GM12891 (cell line): Measurements from ENCODE around the gene FOXP4.

Experiments
- DNase-seq: peaks from one replicate; pipeline ENCODE4 v3.0.0; 2011; ENCODE audit warnings: low spot score; ENCODE audit not compliant: insufficient read length
- FAIRE-seq: peaks from 2 replicates; lab custom pipeline; 2011; peaks lifted over from hg19 to GRCh38; lab: Jason Lieb, UNC
- PAX5 ChIP-seq: IDR thresholded peaks from 2 replicates; pipeline ENCODE4 v1.6.1; 2011; ENCODE audit warnings: low read length, moderate library complexity, mild to moderate bottlenecking; ENCODE audit not compliant: insufficient read depth, severe bottlenecking
- POLR2A ChIP-seq: IDR thresholded peaks from 2 replicates; pipeline ENCODE4 v1.6.1; 2011; ENCODE audit warnings: low read depth, low read length, control low read depth
- POLR2AphosphoS5 ChIP-seq: IDR thresholded peaks from 2 replicates; pipeline ENCODE4 v1.6.1; 2011; ENCODE audit warnings: low read depth, low read length, control low read depth
- POU2F2 ChIP-seq: IDR thresholded peaks from 2 replicates; pipeline ENCODE4 v1.6.1; 2011; ENCODE audit warnings: low read depth, mild to moderate bottlenecking, control low read depth, low read length, moderate library complexity
- SPI1 ChIP-seq: IDR thresholded peaks from 2 replicates; pipeline ENCODE4 v1.6.1; 2011; ENCODE audit warnings: low read depth, low read length, control low read depth
- TAF1 ChIP-seq: IDR thresholded peaks from 2 replicates; pipeline ENCODE4 v1.6.1; 2011; ENCODE audit warnings: low read depth, low read length, control low read depth

FOXP4 gene

DNA sequence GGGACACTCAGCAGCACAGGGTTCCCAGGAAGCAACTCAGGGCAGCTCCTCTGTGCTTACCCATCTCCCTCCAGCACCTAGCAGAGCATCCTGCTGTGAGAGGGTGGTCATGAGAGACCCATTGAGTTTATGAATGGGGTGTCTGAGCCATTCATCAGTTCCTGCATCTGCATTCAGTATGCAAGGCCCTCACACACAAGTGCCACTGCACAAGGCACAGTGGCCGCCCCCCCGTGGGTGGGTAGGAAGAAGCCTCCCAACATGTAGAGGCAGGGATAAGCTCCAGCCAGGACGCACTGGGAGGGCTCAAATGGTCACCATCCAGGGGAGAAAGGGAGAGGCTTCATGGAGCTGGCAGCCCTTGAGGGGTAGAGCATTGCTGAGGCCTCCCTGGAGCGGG is 43.0 kb downstream of the FOXP4 start:
- TF ChIP-seq PAX5 (no peak), POLR2AphosphoS5 (no peak), POU2F2 (no peak), SPI1 (no peak), TAF1 (no peak), POLR2A (no peak)
- FAIRE-seq (no peak), DNase-seq (no peak)

DNA sequence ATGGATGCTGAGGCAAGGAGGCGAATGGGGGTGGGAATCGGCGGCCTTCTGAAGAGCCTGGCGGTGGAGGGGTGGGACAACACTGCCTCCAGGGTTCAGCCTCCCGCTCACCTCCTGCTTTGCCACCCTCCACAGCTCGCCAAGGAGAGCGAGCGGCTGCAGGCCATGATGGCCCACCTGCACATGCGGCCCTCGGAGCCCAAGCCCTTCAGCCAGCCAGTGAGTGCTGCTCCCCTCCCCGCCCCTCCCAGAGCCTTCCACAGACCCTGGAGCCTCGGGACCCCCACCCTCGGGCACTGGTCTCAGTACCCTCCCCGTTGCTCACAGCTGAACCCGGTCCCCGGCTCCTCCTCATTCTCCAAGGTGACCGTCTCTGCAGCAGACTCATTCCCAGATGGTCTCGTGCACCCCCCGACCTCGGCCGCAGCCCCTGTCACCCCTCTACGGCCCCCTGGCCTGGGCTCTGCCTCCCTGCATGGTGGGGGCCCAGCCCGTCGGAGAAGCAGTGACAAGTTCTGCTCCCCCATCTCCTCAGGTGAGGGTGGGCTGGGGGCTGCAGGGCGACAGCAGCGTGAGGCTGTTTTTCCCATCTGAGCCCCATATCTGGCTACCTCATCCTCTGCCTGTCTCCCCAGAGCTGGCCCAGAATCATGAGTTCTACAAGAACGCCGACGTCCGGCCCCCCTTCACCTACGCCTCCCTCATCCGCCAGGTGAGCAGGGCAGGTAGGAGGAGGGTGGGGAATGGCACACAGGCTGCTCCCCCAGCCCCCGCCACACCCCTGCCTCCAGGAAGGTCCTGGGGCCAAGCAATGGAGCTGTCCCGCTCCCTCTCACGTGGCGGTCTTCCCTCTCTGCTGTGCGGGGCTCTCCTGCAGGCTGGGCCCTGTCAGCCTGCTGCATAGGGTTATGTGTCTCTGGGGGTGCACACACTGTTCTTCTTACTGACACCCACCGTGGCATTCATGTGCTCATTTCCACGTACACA is 43.7 kb downstream of the FOXP4 start:
- DNase-seq (no peak), FAIRE-seq (no peak)
- TF ChIP-seq POLR2AphosphoS5 (no peak), POU2F2 (no peak), TAF1 (no peak), PAX5 (no peak), POLR2A (no peak), SPI1 (no peak)

- TF ChIP-seq POLR2A (no peak), SPI1 (no peak), POLR2AphosphoS5 (no peak), TAF1 (no peak), POU2F2 (no peak), PAX5 (no peak)
- DNase-seq (no peak), FAIRE-seq (no peak)
Measured at GRCh38 chr6:41591122-41591521, 44.9 kb downstream of the FOXP4 start.

GRCh38 chr6:41591859-41592502 is 45.8 kb downstream of the FOXP4 start:
- TF ChIP-seq POU2F2 (no peak; the same call in 1 of the 2 replicates), SPI1 (no peak), PAX5 (no peak), POLR2A (no peak), POLR2AphosphoS5 (no peak), TAF1 (no peak)
- DNase-seq (peak; percentile 91), FAIRE-seq (peak; percentile 76)

- FAIRE-seq (no peak), DNase-seq (no peak)
- TF ChIP-seq TAF1 (no peak), POLR2A (no peak), POU2F2 (no peak), SPI1 (no peak), POLR2AphosphoS5 (no peak), PAX5 (no peak)
Measured at GRCh38 chr6:41593406-41593805, 47.2 kb downstream of the FOXP4 start.

GRCh38 chr6:41593839-41594238 is 47.7 kb downstream of the FOXP4 start:
- TF ChIP-seq POLR2AphosphoS5 (no peak), SPI1 (no peak), TAF1 (no peak), POU2F2 (no peak), POLR2A (no peak), PAX5 (no peak)
- no peak for FAIRE-seq

DNA sequence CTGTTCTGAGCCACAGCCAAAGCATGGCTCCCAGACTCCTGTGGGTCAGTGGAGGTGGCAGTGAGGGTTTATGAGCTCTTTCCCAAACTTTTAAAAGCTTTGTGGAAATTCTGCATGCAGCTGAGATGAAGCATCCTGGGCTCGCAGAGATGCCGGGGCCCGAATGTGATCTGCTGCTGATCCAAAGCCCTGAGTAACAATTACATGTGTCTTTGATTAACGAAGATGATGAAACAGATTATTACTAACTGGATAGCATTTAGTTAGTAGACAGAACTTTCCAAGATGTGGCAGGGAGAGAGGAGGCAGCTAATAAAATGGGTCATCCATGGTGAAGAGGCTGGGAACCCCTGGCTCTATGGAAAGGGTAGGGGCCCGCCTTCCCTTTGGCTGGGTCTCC is 48.1 kb downstream of the FOXP4 start:
- no peak for TF ChIP-seq POLR2AphosphoS5
- no peak for TF ChIP-seq SPI1
- TF ChIP-seq POLR2A = no peak
- TF ChIP-seq TAF1 = no peak
- TF ChIP-seq PAX5 = no peak
- TF ChIP-seq POU2F2 = no peak
- DNase-seq (no peak), FAIRE-seq (no peak)

More at GRCh38 chr6:41593839-41594238, 47.7 kb downstream of the FOXP4 start:
- no peak for DNase-seq

GRCh38 chr6:41594766-41595165 is 48.6 kb downstream of the FOXP4 start:
- no peak for FAIRE-seq

DNA sequence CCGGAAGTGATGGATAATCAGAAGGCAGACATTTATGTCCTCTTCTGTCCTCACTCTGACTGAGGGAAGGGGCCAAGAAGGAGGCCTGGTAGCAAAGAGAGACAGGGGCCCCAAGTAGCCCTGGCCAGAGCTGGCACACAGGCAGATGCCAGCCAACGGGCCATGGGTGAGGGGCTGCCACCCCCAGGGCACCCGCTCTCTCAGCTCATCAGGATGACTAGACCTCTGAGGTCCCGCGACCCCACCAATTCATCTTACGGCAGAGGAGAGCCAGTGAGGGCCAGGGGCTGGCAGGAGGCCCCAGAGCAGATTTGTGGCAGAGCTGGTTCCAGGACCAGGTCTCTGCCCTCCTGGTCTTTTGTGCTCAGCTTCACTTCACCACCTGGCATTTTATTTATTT is 49.0 kb downstream of the FOXP4 start:
- DNase-seq (no peak), FAIRE-seq (no peak)

More at GRCh38 chr6:41594766-41595165, 48.6 kb downstream of the FOXP4 start:
- no peak for DNase-seq
- TF ChIP-seq POLR2A (no peak), POU2F2 (no peak), POLR2AphosphoS5 (no peak), TAF1 (no peak), SPI1 (no peak)

More for the DNA sequence above, 49.0 kb downstream of the FOXP4 start:
- TF ChIP-seq SPI1 (no peak), POLR2AphosphoS5 (no peak), POU2F2 (no peak), POLR2A (no peak), PAX5 (no peak), TAF1 (no peak)
